H1 (cell line): ENCODE measurements around the gene EXOC3L1. TPM values are rescaled to one million over a fixed set of nuclear protein-coding genes. Genes with fewer than 3 reads are reported as not detected.

Experiments
- MAX ChIP-seq: IDR thresholded peaks from 2 replicates; pipeline ENCODE4 v1.6.1; 2012; ENCODE audit warnings: inconsistent platforms
- polyA plus RNA-seq, 7 experiments: library from polyadenylated mRNA; depleted of rRNA in 3 of 7; stranded (reverse) in 5 of 7; unstranded in 2 of 7; fragments of >200 nt in 5 of 7; fragments of 200-250 nt in 2 of 7; gene quantifications; 1 replicate in 5 of 7; 2 replicates in 1 of 7; 4 replicates in 1 of 7; pipeline versions ENCODE4 v1.2.1 to v1.2.3, GENCODE V29; 2011 to 2013; ENCODE audit warnings: missing spikeins in 2 of 7, mixed read lengths in 2 of 7
- total RNA-seq: library from RNA; stranded (reverse); fragmentation: NEBNext Ultra II Directional; extraction: Animal tissue kit (Norgen Biotek cat#: 25700); gene quantifications from 2 replicates; pipeline ENCODE4 v1.2.1, GENCODE V29; 2021

Gene EXOC3L1
- total and polyA plus RNA-seq, 2 of the 8 experiments (the other 6 are each of a cell fraction or from before 2014, with no cell fraction given): 1.3 TPM

GRCh38 chr16:67173808-67174705, 15.9 kb downstream of the EXOC3L1 start (continued):
- peak; percentile 89 for TF ChIP-seq MAX
